Common myeloid progenitor, CD34-positive (primary cell): ENCODE results near the gene MCF2L.

Experiments used
- CTCF ChIA-PET: fragments of 350-600 bp; sonication (Branson Sonifier 250); formaldehyde crosslinking; loops from one replicate; lab custom pipeline; 2021; ENCODE audit warnings: antibody characterized with exemption; lab: Charles Lee
- POLR2A ChIA-PET: fragments of 350-600 bp; sonication (Branson Sonifier 250); formaldehyde crosslinking; loops from one replicate; lab custom pipeline; 2021; ENCODE audit warnings: antibody characterized with exemption; lab: Charles Lee
- DNase-seq, 3 donors: peaks; one replicate each; pipeline versions ENCODE4 v3.0.0 to v3.0.0-alpha.2; 2013
- H3K27ac ChIP-seq, 2 experiments: 1 replicate in 1 of 2; 2 replicates in 1 of 2; pipeline ENCODE4 v1.7.0; 2013; ENCODE audit warnings: inconsistent platforms in 2 of 2, low read length in 2 of 2, mild to moderate bottlenecking in 2 of 2, low read depth in 1 of 2, moderate library complexity in 1 of 2; ENCODE audit not compliant: severe bottlenecking in 2 of 2, insufficient read depth in 1 of 2, poor library complexity in 1 of 2
- H3K27me3 ChIP-seq, 5 experiments: replicated peaks in 2 of 5; 1 replicate in 3 of 5; 2 replicates in 2 of 5; pipeline versions ENCODE4 v1.6.1 to v1.7.0; 2013; ENCODE audit warnings: low read length in 4 of 5, mild to moderate bottlenecking in 2 of 5, moderate library complexity in 2 of 5, inconsistent platforms in 1 of 5; ENCODE audit not compliant: insufficient read depth in 5 of 5, control insufficient read depth in 4 of 5
- H3K36me3 ChIP-seq, 4 experiments: 1 replicate in 2 of 4; 2 replicates in 2 of 4; pipeline versions ENCODE4 v1.6.1 to v1.7.0; 2013; ENCODE audit warnings: low read length in 3 of 4, control low read depth in 1 of 4, mild to moderate bottlenecking in 1 of 4; ENCODE audit not compliant: control insufficient read depth in 4 of 4, insufficient read depth in 4 of 4
- H3K4me1 ChIP-seq, 4 experiments: 1 replicate in 3 of 4; 2 replicates in 1 of 4; pipeline versions ENCODE4 v1.6.1 to v1.7.1; 2013; ENCODE audit warnings: low read length in 3 of 4, mild to moderate bottlenecking in 3 of 4, control low read depth in 1 of 4, inconsistent platforms in 1 of 4, moderate library complexity in 1 of 4; ENCODE audit not compliant: control insufficient read depth in 4 of 4, insufficient read depth in 4 of 4; ENCODE audit errors: control extremely low read depth in 1 of 4
- H3K4me3 ChIP-seq, 7 experiments: 1 replicate in 4 of 7; 2 replicates in 3 of 7; pipeline versions ENCODE4 v1.5.1 to v1.7.0; 2013; ENCODE audit warnings: mild to moderate bottlenecking in 7 of 7, low read length in 6 of 7, moderate library complexity in 6 of 7, inconsistent platforms in 2 of 7, low read depth in 2 of 7, control low read depth in 1 of 7; ENCODE audit not compliant: insufficient read depth in 4 of 7, control insufficient read depth in 1 of 7; ENCODE audit errors: extremely low read depth in 1 of 7
- H3K9me3 ChIP-seq, 5 experiments: 1 replicate in 4 of 5; 2 replicates in 1 of 5; pipeline versions ENCODE4 v1.6.1 to v1.7.1; 2013; ENCODE audit warnings: low read length in 4 of 5, mild to moderate bottlenecking in 2 of 5, inconsistent platforms in 1 of 5, low read depth in 1 of 5, moderate library complexity in 1 of 5; ENCODE audit not compliant: control insufficient read depth in 4 of 5, insufficient read depth in 2 of 5; ENCODE audit errors: control extremely low read depth in 1 of 5
- WGBS: methylation state at CpG from one replicate; pipeline ENCODE4 v1.1.5; 2013; ENCODE audit not compliant: insufficient coverage; 5-methylcytosine and 5-hydroxymethylcytosine counted together

MCF2L gene

DNA sequence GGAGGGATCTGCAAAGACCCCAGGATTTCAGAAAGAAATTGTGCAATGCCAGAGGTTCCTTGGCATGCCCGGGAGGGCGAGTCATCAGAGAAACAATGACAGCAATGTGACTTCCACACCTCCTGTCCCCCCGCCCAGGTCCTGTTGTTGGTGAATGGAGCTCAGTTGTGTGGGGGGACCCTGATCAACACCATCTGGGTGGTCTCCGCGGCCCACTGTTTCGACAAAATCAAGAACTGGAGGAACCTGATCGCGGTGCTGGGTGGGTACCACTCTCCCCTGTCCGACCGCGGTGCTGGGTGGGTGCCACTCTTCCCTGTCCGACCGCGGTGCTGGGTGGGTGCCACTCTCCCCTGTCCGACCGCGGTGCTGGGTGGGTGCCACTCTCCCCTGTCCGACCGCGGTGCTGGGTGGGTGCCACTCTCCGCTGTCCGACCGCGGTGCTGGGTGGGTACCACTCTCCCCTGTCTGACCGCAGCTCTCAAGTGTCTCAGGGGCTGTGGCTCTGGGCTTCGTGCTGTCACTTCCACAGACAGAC lies 148.4 kb downstream of the MCF2L start:
- WGBS = 97% methylated on average over 26 of the region's 26 CpGs
- Histone ChIP-seq H3K4me3 (no peak overlapping the region), H3K27ac (no peak overlapping the region), H3K4me1 (peaks cover 0 to 13% (median 10%) of the 10 kb centered on the region in 4 experiments), H3K9me3 (no peaks in the 10 kb centered on the region), H3K36me3 (no peaks in the 10 kb centered on the region), H3K27me3 (peaks cover 0 to 2% (median 0%) of the 10 kb centered on the region in 5 experiments)
- ChIA-PET POLR2A (no interaction called here), CTCF (no interaction called here)
- DNase-seq = no peak

DNA sequence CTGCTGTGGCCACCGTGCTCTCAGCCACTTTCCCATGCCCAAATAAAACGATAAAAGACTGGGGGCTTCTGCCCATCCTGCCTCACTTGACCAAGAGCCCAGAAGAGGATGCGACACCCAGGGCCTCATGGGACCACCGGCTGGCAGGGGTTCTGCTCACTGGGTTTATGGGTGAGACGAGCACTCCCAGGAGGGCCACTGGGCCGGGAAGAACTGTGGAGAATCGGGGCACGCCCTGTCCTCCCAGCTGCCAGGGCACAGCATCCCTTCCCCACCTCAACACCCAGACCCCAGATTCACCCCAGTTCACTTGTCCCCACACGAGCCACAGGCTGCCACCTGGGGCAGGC lies 148.9 kb downstream of the MCF2L start:
- CTCF ChIA-PET = no interaction called here
- POLR2A ChIA-PET = no interaction called here

DNA sequence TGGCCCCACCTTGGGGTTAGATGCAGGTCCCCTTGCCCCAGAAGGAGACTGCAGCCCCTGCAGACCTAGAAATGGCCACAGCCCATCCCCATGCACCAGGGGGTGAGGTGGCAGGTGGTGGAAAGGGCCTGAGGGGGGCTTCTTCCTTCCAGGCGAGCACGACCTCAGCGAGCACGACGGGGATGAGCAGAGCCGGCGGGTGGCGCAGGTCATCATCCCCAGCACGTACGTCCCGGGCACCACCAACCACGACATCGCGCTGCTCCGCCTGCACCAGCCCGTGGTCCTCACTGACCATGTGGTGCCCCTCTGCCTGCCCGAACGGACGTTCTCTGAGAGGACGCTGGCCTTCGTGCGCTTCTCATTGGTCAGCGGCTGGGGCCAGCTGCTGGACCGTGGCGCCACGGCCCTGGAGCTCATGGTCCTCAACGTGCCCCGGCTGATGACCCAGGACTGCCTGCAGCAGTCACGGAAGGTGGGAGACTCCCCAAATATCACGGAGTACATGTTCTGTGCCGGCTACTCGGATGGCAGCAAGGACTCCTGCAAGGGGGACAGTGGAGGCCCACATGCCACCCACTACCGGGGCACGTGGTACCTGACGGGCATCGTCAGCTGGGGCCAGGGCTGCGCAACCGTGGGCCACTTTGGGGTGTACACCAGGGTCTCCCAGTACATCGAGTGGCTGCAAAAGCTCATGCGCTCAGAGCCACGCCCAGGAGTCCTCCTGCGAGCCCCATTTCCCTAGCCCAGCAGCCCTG lies 149.4 kb downstream of the MCF2L start:
- no peak overlapping the region for H3K4me3 ChIP-seq
- H3K4me1 ChIP-seq = peaks cover 0 to 6% (median 3%) of the 10 kb centered on the region in 4 experiments
- H3K9me3 ChIP-seq = no peaks in the 10 kb centered on the region
- 97% methylated on average over 37 of the region's 42 CpGs for WGBS
- DNase-seq = no peak
- H3K27me3 ChIP-seq = no peaks in the 10 kb centered on the region
- no peak overlapping the region for H3K27ac ChIP-seq
- CTCF ChIA-PET = no interaction called here
- POLR2A ChIA-PET = no interaction called here
- H3K36me3 ChIP-seq = no peaks in the 10 kb centered on the region

More for the DNA sequence above, 148.9 kb downstream of the MCF2L start:
- H3K4me3 ChIP-seq = no peak overlapping the region
- 100% methylated on average over 2 of the region's 9 CpGs for WGBS
- peaks cover 0 to 12% (median 9%) of the 10 kb centered on the region in 4 experiments for H3K4me1 ChIP-seq
- no peaks in the 10 kb centered on the region for H3K27me3 ChIP-seq
- no peak for DNase-seq
- no peaks in the 10 kb centered on the region for H3K36me3 ChIP-seq
- no peaks in the 10 kb centered on the region for H3K9me3 ChIP-seq
- no peak overlapping the region for H3K27ac ChIP-seq

DNA sequence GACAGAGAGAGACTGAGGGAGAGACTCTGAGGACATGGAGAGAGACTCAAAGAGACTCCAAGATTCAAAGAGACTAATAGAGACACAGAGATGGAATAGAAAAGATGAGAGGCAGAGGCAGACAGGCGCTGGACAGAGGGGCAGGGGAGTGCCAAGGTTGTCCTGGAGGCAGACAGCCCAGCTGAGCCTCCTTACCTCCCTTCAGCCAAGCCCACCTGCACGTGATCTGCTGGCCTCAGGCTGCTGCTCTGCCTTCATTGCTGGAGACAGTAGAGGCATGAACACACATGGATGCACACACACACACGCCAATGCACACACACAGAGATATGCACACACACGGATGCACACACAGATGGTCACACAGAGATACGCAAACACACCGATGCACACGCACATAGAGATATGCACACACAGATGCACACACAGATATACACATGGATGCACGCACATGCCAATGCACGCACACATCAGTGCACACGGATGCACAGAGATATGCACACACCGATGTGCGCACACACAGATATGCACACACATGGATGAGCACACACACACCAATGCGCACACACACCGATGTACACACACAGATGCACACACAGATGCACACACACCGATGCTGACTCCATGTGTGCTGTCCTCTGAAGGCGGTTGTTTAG lies 150.3 kb downstream of the MCF2L start:
- ChIA-PET POLR2A (no interaction called here), CTCF (no interaction called here)
- no peak overlapping the region for H3K4me3 ChIP-seq
- WGBS = 97% methylated on average over 11 of the region's 16 CpGs
- no peaks in the 10 kb centered on the region for H3K4me1 ChIP-seq
- H3K27me3 ChIP-seq = no peaks in the 10 kb centered on the region
- H3K9me3 ChIP-seq = no peaks in the 10 kb centered on the region
- H3K36me3 ChIP-seq = no peaks in the 10 kb centered on the region
- H3K27ac ChIP-seq = no peak overlapping the region
- no peak for DNase-seq

DNA sequence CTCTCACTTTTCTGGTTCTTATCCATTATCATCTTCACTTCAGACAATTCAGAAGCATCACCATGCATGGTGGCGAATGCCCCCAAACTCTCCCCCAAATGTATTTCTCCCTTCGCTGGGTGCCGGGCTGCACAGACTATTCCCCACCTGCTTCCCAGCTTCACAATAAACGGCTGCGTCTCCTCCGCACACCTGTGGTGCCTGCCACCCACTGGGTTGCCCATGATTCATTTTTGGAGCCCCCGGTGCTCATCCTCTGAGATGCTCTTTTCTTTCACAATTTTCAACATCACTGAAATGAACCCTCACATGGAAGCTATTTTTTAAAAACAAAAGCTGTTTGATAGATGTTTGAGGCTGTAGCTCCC lies 150.8 kb downstream of the MCF2L start:
- H3K27me3 ChIP-seq = no peaks in the 10 kb centered on the region
- POLR2A ChIA-PET = no interaction called here

DNA sequence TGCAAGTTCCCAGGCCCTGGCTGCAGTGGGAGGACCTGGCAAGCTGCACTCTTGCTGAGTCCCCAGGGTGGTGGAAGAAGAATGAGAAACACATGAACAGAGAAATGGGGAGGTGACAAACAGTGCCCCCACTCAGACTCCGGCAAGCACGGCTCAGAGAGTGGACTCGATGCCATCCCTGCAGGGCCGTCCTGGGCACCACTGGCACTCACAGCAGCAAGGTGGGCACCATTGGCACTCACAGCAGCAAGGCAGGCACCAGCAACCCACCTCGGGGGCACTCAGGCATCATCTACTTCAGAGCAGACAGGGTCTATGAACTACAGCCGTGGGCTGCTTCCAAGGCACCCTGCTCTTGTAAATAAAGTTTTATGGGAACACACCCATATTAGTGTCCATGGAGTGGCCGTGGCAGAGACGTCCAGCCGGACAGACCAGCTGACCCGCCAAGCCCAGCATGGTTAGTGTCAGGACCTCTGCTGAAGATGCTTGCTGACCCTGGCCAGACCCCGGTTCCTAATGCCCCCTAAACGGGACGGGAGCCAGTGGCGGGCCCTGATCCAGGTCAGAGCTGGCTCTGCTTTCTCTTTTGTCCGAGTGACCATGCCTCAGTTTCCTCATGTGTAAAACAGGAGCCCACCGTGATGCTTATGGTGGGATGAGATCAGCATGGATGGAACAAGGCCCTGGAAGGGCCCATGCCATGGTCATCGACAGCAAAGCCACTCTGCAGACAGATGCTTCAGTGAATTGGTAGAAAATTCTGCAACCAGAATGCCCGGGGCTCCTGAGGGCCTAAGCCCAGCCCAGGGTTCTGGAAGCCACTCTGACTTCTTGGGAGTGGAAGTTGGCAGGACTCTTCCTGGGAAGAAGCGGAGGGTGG lies 151.5 kb downstream of the MCF2L start:
- CTCF ChIA-PET = no interaction called here
- H3K4me1 ChIP-seq = no peaks in the 10 kb centered on the region
- no peaks in the 10 kb centered on the region for H3K27me3 ChIP-seq
- no peak overlapping the region for H3K27ac ChIP-seq
- no peak overlapping the region for H3K4me3 ChIP-seq
- no peaks in the 10 kb centered on the region for H3K9me3 ChIP-seq
- no peaks in the 10 kb centered on the region for H3K36me3 ChIP-seq
- no peak for DNase-seq
- WGBS = 92% methylated on average over 15 of the region's 19 CpGs
- POLR2A ChIA-PET = no interaction called here

More for the DNA sequence above, 150.8 kb downstream of the MCF2L start:
- Histone ChIP-seq H3K4me1 (no peaks in the 10 kb centered on the region), H3K4me3 (no peak overlapping the region), H3K36me3 (no peaks in the 10 kb centered on the region), H3K27ac (no peak overlapping the region), H3K9me3 (no peaks in the 10 kb centered on the region)
- CTCF ChIA-PET = no interaction called here
- WGBS = 95% methylated on average over 7 of the region's 7 CpGs
- DNase-seq = no peak
